Measurements from ENCODE around the gene CCNJL. TPM values are rescaled to one million over a fixed set of nuclear protein-coding genes. Genes with fewer than 3 reads are reported as not detected.

Gene CCNJL
- total RNA-seq, 1 experiment from 2014 or later, result 7.6 TPM

DNA sequence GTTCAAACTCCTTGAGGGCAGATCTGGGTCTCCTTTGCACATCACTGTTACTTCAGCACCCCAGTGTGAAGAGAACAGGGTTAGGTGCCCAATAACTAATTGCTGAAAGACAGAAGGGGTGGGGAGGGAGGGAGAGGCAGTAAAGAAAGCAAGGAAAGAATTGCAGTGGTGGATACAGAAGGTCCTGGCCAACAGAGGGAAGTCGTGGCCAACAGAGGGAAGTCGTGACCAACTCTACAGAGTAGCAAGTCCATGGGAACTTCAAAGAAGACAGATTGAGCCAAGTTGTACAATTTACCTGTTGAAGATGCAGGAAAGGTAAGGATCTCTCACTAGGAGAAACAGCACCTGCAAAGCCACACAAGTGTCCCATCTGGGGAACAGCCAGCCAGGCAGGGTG lies 27.0 kb downstream of the CCNJL start:
- no peak for DNase-seq (ENCODE audit: low spot score)
- no peaks in the 10 kb centered on the region for H3K27me3 ChIP-seq (replicated peaks; ENCODE audit: insufficient read depth, low read depth, low read length, poor library complexity)
- intact Hi-C loops (cut with micrococcal nuclease; ENCODE audit: unreplicated experiment), result no loop called here
- no peak for TF ChIP-seq EZH2 (IDR thresholded peaks at IDR 0.05; ENCODE audit: borderline replicate concordance, low read depth, low read length, poor library complexity, severe bottlenecking)
- TF ChIP-seq, protein P1, sequence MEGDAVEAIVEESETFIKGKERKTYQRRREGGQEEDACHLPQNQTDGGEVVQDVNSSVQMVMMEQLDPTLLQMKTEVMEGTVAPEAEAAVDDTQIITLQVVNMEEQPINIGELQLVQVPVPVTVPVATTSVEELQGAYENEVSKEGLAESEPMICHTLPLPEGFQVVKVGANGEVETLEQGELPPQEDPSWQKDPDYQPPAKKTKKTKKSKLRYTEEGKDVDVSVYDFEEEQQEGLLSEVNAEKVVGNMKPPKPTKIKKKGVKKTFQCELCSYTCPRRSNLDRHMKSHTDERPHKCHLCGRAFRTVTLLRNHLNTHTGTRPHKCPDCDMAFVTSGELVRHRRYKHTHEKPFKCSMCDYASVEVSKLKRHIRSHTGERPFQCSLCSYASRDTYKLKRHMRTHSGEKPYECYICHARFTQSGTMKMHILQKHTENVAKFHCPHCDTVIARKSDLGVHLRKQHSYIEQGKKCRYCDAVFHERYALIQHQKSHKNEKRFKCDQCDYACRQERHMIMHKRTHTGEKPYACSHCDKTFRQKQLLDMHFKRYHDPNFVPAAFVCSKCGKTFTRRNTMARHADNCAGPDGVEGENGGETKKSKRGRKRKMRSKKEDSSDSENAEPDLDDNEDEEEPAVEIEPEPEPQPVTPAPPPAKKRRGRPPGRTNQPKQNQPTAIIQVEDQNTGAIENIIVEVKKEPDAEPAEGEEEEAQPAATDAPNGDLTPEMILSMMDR (conservative IDR thresholded peaks at IDR 0.05; ENCODE audit: low read depth, low read length), result no peak
- CTCF ChIA-PET, result no interaction called here
- POLR2A ChIA-PET (ENCODE audit: low non-redundant PET), result no interaction called here
- no peak overlapping the region for H3K27ac ChIP-seq (ENCODE audit: low read depth, low read length, poor library complexity, severe bottlenecking)
- no peaks in the 10 kb centered on the region for H3K36me3 ChIP-seq (ENCODE audit: insufficient read depth, low read length, poor library complexity, severe bottlenecking)
- no peak overlapping the region for H3K4me3 ChIP-seq (ENCODE audit: low read depth, low read length, poor library complexity, severe bottlenecking)
- no TSS peak for BruUV-seq (replicated peaks)
- H3K9me3 ChIP-seq (ENCODE audit: low read depth, low read length, poor library complexity, severe bottlenecking), result no peaks in the 10 kb centered on the region
- peaks cover 15% of the 10 kb centered on the region for H3K4me1 ChIP-seq (ENCODE audit: insufficient read depth, low read length, poor library complexity, severe bottlenecking)

DNA sequence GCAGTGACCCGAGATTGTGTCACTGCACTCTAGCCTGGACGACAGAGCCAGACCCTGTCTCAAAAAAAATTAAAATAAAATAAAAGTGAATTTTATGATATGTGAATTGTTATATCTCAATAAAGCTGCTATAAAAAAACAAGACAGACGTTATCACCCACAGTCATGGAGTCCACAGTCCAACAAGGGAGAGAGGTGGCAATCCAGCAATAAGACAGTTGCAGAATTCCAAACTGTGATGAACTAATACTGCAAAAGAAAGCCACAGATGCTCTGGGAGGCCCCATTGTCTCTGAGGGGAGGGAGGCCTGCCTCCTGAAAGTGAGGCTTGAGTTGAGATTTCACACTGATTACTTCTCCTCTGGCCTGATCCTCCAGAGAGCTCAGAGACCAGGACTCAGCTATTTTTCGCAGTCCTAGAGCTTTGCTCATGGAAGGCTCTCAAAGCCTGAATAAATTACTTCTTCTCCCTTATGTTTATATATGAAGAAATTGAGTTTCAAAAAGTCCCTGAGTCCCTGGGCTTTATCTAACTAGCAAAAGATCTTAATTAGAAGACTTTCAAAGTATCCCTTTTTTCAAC lies 28.0 kb downstream of the CCNJL start:
- DNase-seq (ENCODE audit: low spot score), result no peak
- peaks cover 15% of the 10 kb centered on the region for H3K4me1 ChIP-seq (ENCODE audit: insufficient read depth, low read length, poor library complexity, severe bottlenecking)
- POLR2A ChIA-PET (ENCODE audit: low non-redundant PET), result no interaction called here
- TF ChIP-seq, protein P1 (conservative IDR thresholded peaks at IDR 0.05; ENCODE audit: low read depth, low read length), result no peak
- TF ChIP-seq EZH2 (IDR thresholded peaks at IDR 0.05; ENCODE audit: borderline replicate concordance, low read depth, low read length, poor library complexity, severe bottlenecking), result no peak
- H3K27me3 ChIP-seq (replicated peaks; ENCODE audit: insufficient read depth, low read depth, low read length, poor library complexity), result no peaks in the 10 kb centered on the region
- H3K9me3 ChIP-seq (ENCODE audit: low read depth, low read length, poor library complexity, severe bottlenecking), result no peaks in the 10 kb centered on the region
- no peak overlapping the region for H3K4me3 ChIP-seq (ENCODE audit: low read depth, low read length, poor library complexity, severe bottlenecking)
- H3K36me3 ChIP-seq (ENCODE audit: insufficient read depth, low read length, poor library complexity, severe bottlenecking), result no peaks in the 10 kb centered on the region
- H3K27ac ChIP-seq (ENCODE audit: low read depth, low read length, poor library complexity, severe bottlenecking), result no peak overlapping the region
- BruUV-seq (replicated peaks), result no TSS peak
- CTCF ChIA-PET, result no interaction called here
- intact Hi-C loops (cut with micrococcal nuclease; ENCODE audit: unreplicated experiment), result no loop called here

DNA sequence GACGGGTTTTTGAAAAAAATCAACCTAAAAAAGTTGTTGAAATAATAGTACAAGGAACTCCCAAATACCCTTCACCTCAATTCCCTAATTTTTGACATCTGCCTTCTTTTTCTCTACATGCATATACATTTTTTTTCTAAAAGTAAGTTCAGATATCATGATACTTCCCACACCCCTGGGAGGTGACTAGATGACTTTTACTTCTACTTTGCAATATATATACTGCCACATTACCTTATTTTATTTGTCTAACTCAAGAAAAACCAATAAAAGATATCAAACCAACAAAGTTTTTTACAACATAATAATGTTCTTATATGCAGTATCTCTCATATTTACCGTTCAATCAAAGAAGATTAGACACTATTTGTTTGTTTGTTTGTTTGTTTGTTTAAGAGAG lies 31.1 kb downstream of the CCNJL start:
- no peak overlapping the region for H3K4me3 ChIP-seq (ENCODE audit: low read depth, low read length, poor library complexity, severe bottlenecking)
- H3K27me3 ChIP-seq (replicated peaks; ENCODE audit: insufficient read depth, low read depth, low read length, poor library complexity), result no peaks in the 10 kb centered on the region
- intact Hi-C loops (cut with micrococcal nuclease; ENCODE audit: unreplicated experiment), result no loop called here
- H3K27ac ChIP-seq (ENCODE audit: low read depth, low read length, poor library complexity, severe bottlenecking), result no peak overlapping the region
- DNase-seq (ENCODE audit: low spot score), result no peak
- H3K4me1 ChIP-seq (ENCODE audit: insufficient read depth, low read length, poor library complexity, severe bottlenecking), result peaks cover 19% of the 10 kb centered on the region
- TF ChIP-seq, protein P1 (conservative IDR thresholded peaks at IDR 0.05; ENCODE audit: low read depth, low read length), result no peak
- no peak for TF ChIP-seq EZH2 (IDR thresholded peaks at IDR 0.05; ENCODE audit: borderline replicate concordance, low read depth, low read length, poor library complexity, severe bottlenecking)
- no TSS peak for BruUV-seq (replicated peaks)
- POLR2A ChIA-PET (ENCODE audit: low non-redundant PET), result no interaction called here
- no peaks in the 10 kb centered on the region for H3K36me3 ChIP-seq (ENCODE audit: insufficient read depth, low read length, poor library complexity, severe bottlenecking)
- no peaks in the 10 kb centered on the region for H3K9me3 ChIP-seq (ENCODE audit: low read depth, low read length, poor library complexity, severe bottlenecking)
- CTCF ChIA-PET, result no interaction called here
